C4-2B (cell line): ENCODE data around the gene FAAP100.

ENCODE experiments used
- CTCF ChIP-seq: fragments of 450-650 bp; conservative IDR thresholded peaks from 2 replicates; pipeline ENCODE4 v1.5.1; 2017; ENCODE audit warnings: mild to moderate bottlenecking
- ZFX ChIP-seq: fragments of 450-650 bp; IDR thresholded peaks from 2 replicates; pipeline ENCODE4 v1.6.1; 2017

GRCh38 chr17:81524865-81525159, 27.3 kb downstream of the FAAP100 start:
- TF ChIP-seq CTCF: no peak
- TF ChIP-seq ZFX: no peak
